ENCODE measurements around the gene UBL7. TPM values are rescaled to one million over a fixed set of nuclear protein-coding genes. Genes with fewer than 3 reads are reported as not detected.
"Not testable (repeated sequence)": the region's sequence is repeated elsewhere in the genome, so short reads cannot be mapped to it uniquely, and the experiment has no call there.

The UBL7 gene
- total RNA-seq, 6 experiments from 2014 or later: 50.9 to 68.0 (median 60.1) TPM

GRCh38 chr15:74461847-74462511 lies 1.0 kb upstream of the UBL7 start:
- no peak for DNase-seq
- H3K27ac Mint-ChIP-seq: peak overlapping the region; percentile 98
- H3K4me3 Mint-ChIP-seq: peak overlapping the region; percentile 91
- H3K27me3 Mint-ChIP-seq (ENCODE audit: insufficient read depth): no peaks in the 10 kb centered on the region; the same call in 1 of the 2 replicates
- peaks cover 47% of the 10 kb centered on the region for H3K4me1 Mint-ChIP-seq (ENCODE audit: low read depth)
- TF ChIP-seq, protein P1, sequence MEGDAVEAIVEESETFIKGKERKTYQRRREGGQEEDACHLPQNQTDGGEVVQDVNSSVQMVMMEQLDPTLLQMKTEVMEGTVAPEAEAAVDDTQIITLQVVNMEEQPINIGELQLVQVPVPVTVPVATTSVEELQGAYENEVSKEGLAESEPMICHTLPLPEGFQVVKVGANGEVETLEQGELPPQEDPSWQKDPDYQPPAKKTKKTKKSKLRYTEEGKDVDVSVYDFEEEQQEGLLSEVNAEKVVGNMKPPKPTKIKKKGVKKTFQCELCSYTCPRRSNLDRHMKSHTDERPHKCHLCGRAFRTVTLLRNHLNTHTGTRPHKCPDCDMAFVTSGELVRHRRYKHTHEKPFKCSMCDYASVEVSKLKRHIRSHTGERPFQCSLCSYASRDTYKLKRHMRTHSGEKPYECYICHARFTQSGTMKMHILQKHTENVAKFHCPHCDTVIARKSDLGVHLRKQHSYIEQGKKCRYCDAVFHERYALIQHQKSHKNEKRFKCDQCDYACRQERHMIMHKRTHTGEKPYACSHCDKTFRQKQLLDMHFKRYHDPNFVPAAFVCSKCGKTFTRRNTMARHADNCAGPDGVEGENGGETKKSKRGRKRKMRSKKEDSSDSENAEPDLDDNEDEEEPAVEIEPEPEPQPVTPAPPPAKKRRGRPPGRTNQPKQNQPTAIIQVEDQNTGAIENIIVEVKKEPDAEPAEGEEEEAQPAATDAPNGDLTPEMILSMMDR (IDR thresholded peaks at IDR 0.05): no peak
- H3K9me3 Mint-ChIP-seq: no peaks in the 10 kb centered on the region
- H3K36me3 Mint-ChIP-seq (ENCODE audit: low read depth): peaks cover 16% of the 10 kb centered on the region

- Mint-ChIP-seq H3K36me3 (ENCODE audit: low read depth) (peaks cover 16% of the 10 kb centered on the region), H3K4me1 (ENCODE audit: low read depth) (peaks cover 51% of the 10 kb centered on the region)
These were observed 662 bp downstream of the UBL7 start for GRCh38 chr15:74460298-74460697.

DNA sequence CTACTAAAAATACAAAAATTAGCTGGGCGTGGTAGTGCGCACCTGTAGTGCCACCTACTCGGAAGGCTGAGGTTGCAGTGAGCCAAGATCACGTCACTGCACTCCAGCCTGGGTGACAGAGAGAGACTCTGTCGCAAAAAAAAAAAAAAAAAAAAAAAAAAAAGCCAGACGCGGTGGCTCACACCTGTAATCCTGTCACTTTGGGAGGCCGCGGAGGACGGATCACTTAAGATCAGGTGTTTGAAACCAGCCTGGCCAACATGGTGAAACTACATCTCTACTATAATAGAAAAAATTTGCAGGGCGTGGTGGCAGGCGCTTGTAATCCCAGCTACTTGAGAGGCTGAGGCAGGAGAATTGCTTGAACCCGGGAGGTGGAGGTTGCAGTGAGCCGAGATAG lies 1.2 kb downstream of the UBL7 start:
- not testable (repeated sequence) for H3K27ac Mint-ChIP-seq; H3K27me3 Mint-ChIP-seq (ENCODE audit: insufficient read depth); H3K9me3 Mint-ChIP-seq; DNase-seq
- Mint-ChIP-seq H3K4me1 (ENCODE audit: low read depth) (peaks cover 46% of the 10 kb centered on the region), H3K36me3 (ENCODE audit: low read depth) (peaks cover 16% of the 10 kb centered on the region), H3K4me3 (peak overlapping the region; percentile 91)

More at GRCh38 chr15:74460298-74460697, 662 bp downstream of the UBL7 start:
- TF ChIP-seq, protein P1 (IDR thresholded peaks at IDR 0.05): no peak
- Mint-ChIP-seq H3K27me3 (ENCODE audit: insufficient read depth) (no peaks in the 10 kb centered on the region; the same call in 1 of the 2 replicates), H3K27ac (peak overlapping the region; percentile 98), H3K9me3 (no peaks in the 10 kb centered on the region), H3K4me3 (peak overlapping the region; percentile 91)
- DNase-seq: no peak

DNA sequence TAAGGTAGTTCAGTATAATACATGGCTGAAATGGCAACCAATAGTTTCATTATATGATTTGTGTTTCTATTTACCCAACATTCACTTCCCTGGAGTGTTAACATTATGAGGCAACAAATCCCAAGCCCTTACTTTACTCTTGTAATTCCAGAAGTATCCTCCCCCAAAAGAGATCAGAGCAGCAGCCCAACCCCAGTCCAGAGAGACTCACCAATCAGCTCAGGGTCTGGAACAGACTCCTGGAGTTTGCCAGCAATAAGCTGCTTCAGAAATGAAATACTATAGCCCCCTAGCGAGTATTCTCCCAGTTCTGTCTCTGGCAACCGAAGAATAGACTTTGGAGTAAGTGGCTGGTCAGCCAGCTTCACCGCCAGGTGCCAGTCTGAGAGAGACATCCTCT lies 2.5 kb downstream of the UBL7 start:
- H3K27ac Mint-ChIP-seq: no peak overlapping the region
- H3K9me3 Mint-ChIP-seq: no peaks in the 10 kb centered on the region
- H3K36me3 Mint-ChIP-seq (ENCODE audit: low read depth): peaks cover 11% of the 10 kb centered on the region
- H3K4me3 Mint-ChIP-seq: no peak overlapping the region
- TF ChIP-seq, protein P1 (IDR thresholded peaks at IDR 0.05): no peak
- no peak for DNase-seq
- H3K4me1 Mint-ChIP-seq (ENCODE audit: low read depth): peaks cover 36% of the 10 kb centered on the region
- H3K27me3 Mint-ChIP-seq (ENCODE audit: insufficient read depth): no peaks in the 10 kb centered on the region; the same call in 1 of the 2 replicates

GRCh38 chr15:74457036-74457435 lies 3.9 kb downstream of the UBL7 start:
- not testable (repeated sequence) for DNase-seq; H3K27ac Mint-ChIP-seq; H3K4me3 Mint-ChIP-seq; H3K36me3 Mint-ChIP-seq (ENCODE audit: low read depth); H3K9me3 Mint-ChIP-seq; H3K27me3 Mint-ChIP-seq (ENCODE audit: insufficient read depth)
- H3K4me1 Mint-ChIP-seq (ENCODE audit: low read depth): peaks cover 21% of the 10 kb centered on the region

- no peak for DNase-seq
- peaks cover 7% of the 10 kb centered on the region for H3K4me1 Mint-ChIP-seq (ENCODE audit: low read depth)
- no peak overlapping the region for H3K27ac Mint-ChIP-seq
- H3K4me3 Mint-ChIP-seq: no peak overlapping the region
- TF ChIP-seq, protein P1 (IDR thresholded peaks at IDR 0.05): no peak
- H3K27me3 Mint-ChIP-seq (ENCODE audit: insufficient read depth): no peaks in the 10 kb centered on the region; the same call in 1 of the 2 replicates
- peaks cover 18% of the 10 kb centered on the region for H3K36me3 Mint-ChIP-seq (ENCODE audit: low read depth)
- no peaks in the 10 kb centered on the region for H3K9me3 Mint-ChIP-seq
These were observed 6.0 kb downstream of the UBL7 start for GRCh38 chr15:74454764-74455500.
